HG03159 (cell line): ENCODE data around the gene MED6.
A peak's percentile ranks its signal among the peaks of the same experiment; 100 is the strongest.

Experiments used
- ATAC-seq: cut with Tn5 transposase; IDR thresholded peaks from one replicate; pipeline ENCODE4 v1.9.1; 2021; ENCODE audit warnings: mild to moderate bottlenecking, moderate library complexity; ENCODE audit not compliant: unreplicated experiment

MED6 gene

DNA sequence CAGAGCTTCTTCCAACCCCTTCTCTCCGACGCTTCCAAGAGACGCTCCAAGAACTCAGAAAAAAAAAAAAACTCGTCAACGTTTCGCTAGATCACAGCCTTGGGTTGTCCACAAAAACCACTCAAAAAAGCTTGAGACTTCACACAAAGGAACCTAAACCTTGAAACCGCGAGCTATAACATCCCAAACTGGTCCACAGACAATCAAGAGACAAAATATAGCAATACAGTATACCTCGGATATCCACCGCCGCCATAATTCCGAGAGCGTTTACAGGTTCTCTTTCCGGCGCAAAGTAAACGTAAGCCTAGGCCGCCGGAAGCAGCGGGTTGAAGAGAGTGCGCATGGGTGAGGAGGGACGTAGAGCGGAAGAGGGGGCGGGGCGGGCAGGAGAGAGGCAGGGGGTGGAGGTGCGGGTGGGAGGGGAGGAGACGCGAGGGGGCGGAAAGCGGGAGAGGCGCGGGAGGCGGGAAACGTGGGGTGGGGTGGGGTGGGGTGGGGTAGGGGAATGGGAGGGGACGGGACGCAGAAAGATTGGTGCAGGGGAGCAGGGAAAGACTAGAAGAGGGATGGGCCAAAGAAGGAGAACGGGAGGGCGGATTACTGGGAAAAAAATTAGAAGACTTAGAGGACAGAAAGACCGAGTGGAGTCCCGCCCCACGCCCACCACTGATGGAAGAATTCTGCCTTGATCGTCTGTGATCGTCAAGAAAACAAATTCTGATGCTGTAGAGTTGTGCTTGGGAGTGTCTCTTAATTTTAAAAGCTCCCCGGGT, at the start of gene MED6:
Gene MED6 (minus strand): TSS at position 274 of the 776 bp plus-strand sequence. CDS start 18 bp downstream, at position 256.
- ATAC-seq: peak; percentile 80

GRCh38 chr14:70649803-70650202, 49.3 kb upstream of the MED6 start:
- no peak for ATAC-seq

DNA sequence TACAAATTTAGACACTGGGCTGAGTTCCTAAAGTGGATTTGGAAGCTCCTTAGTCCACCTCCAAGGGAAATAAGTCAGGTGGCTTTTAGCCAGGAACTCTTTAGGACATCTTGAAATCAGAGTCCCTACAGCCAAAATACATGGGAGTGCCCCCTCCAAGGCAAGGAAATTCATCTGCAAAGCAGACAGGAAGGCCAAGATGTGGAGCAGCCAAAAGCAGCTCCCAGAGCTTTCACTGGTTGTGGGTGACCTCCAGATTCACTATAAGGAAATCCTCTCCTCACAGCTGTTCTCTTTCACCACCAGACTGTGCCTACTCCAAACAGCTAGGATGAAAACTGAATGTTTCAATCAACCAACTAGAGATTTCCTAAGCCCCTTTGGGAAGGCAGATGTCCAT, 47.9 kb upstream of the MED6 start:
- no peak for ATAC-seq

GRCh38 chr14:70646705-70647104, 46.2 kb upstream of the MED6 start:
- ATAC-seq: no peak

DNA sequence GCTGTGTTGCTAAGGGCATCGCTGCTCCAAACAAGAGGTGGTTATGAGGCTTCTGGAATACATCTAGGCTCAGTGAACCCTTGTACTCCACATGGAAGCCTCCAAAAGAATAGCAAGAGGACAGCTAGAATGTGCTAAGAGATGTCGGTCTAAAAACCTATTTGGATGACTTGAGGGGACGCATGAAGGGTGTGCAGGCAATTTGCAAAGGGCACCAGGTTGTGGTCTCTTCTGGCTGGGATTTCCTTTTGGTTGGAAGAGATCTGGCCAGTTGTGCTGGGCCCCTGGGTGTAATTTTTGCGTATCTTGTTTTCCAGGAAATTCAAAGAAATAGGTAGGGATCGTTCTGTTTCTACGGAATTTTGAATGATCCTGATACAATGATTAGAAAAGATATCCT, 45.4 kb upstream of the MED6 start:
- ATAC-seq: no peak

DNA sequence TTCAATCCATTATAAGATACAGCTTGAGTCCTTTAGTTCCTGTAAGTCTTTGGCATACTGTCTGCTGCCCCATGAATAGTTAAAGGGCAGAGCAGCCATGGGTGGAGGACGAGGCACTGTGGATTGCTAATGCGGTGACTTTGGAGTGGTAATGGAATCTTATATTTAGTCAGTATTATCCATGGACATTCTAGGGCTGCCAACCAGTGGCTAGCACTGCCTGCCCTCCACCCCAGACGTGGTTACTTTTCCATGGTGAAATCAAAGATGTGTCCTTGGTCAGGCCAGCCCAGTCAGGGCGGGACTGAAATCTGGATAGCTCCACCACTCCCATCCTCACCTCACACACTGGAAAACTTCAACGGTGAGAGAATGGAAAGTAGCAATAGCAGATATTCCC, 43.5 kb upstream of the MED6 start:
- ATAC-seq: no peak

DNA sequence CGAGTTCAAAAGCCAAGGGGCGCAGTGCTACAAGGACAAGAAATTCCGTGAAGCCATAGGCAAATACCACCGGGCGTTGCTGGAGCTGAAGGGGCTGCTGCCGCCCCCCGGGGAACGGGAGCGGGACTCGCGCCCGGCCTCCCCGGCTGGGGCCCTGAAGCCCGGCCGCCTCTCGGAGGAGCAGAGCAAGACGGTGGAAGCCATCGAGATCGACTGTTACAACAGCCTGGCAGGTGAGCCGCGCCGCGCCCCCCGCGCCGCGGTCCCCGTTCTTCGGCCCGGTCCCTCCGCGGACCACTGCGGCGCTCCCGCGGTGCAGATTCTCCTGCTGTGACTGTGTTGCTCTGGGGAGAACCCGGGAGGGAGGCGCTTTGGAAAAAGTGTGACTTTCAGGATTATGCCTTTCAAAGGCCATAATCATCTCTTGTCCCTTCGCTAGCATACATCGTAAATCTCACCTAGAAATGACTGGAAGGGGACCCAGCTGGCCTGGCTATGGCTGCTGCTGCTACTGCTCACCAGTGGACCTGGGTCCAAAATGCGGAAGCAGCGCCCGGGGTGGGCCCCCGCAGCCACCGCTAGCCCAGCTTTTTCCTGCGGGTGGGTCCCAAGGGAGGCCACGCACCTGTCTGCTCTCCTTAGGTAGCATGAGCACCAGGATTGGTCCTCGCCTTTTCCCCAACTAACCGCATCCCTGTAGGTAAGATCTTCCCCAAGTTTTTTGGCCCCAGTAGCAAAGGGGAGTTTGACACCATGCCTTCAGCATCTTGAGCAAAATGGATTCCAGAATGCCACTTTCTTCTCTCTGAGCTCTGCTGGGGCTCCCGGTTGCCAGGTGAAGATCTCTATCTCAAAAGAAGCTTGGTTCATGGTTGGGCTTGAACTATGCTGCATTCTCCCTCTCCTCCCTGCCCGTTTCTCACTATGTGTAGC, 42.1 kb upstream of the MED6 start:
- no peak for ATAC-seq

- no peak for ATAC-seq
Observed at GRCh38 chr14:70641548-70642302, 41.3 kb upstream of the MED6 start, which contains the start of gene TTC9. TSS of gene TTC9 (plus strand) at chr14:70641916. CDS start at chr14:70642130, 214 bp downstream.

DNA sequence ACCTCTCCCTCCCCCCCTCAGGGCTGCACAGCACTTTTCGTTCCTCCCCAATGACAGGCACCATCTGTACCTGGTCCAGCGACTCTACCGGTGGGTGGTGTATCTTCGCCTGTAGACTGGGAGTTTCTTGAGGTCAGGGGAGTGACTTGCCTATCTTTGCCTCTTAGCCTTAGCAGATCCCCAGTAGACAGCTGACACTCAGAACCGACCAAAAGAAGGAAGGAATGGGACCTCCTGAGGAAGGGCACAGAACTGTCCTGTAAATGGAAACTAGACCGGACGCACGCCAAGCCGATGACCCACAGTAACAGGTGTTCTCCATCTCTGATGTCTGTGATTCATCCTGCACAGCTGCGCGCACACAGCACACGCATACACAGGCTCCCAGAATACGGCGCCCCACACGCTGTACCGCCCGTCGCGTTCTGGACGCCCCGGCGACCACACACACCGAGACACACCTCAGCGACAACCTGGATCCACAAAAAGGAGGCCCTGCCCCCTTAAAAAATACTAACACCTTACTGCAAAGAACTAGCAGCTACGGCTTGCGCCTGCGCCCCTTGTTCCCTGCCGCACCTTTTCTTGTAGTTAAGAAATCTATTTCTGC, 40.6 kb upstream of the MED6 start:
- ATAC-seq: peak; percentile 72

- ATAC-seq: no peak
Observed at GRCh38 chr14:70638416-70638815, 38.0 kb upstream of the MED6 start.

GRCh38 chr14:70635971-70636595, 35.6 kb upstream of the MED6 start:
- no peak for ATAC-seq

DNA sequence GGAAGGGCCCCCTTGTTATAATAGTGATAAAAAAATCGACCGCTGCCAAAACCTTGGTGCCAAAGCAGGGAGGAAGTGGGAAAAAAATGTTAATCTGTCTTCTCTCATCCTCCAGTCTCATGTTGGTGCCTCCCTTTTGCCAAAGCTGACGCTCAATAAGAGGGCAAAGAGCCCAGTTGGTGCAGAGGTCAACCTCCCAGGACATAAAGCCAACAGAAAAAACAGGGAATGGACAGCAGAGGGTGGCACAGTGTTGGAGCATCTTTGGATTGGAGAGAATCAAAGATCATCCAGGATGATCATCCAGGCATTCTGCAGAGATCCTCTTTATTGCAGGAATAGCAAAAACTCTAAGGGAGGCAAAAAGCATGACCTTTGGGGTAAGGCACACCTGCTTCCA, 31.5 kb upstream of the MED6 start:
- no peak for ATAC-seq

DNA sequence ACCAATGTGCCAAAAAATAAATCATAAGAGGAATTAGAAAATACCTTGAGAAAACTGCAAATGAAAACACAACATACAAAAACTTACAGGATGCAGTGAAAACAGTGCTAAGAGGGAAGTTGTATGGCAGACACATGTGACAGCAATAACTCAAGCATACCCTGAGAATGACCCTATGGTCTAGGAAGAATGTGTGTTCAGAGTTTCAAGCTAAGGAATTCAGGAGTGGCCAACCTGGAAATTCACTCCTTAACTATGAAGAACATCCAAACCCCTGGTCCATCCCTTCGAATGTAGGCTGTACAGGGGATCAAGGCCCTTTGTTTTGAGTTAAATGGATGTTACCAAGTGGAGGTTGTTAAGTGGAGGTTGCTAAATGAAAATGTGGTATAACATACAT, 24.5 kb upstream of the MED6 start:
- no peak for ATAC-seq

GRCh38 chr14:70622111-70622712, 21.8 kb upstream of the MED6 start:
- ATAC-seq: no peak

DNA sequence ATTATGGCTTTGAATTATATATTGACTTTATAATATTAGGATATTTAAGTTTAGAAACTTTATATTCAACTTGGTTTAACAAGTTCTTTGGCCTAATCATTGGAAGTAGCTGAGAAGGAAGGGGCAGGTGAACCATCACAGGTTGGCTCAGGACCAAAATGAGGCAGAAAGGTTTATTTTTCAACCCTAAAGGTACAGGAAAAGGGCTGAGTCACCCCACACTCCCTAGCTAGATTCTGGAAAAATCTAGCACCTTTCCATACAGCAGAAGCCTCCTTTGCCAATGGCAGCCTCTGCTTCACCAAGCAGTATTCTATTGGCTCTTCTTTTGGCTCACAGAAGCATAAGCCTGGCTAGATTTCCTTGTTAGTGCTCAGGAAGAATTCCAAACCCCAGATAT, 19.3 kb upstream of the MED6 start:
- no peak for ATAC-seq

DNA sequence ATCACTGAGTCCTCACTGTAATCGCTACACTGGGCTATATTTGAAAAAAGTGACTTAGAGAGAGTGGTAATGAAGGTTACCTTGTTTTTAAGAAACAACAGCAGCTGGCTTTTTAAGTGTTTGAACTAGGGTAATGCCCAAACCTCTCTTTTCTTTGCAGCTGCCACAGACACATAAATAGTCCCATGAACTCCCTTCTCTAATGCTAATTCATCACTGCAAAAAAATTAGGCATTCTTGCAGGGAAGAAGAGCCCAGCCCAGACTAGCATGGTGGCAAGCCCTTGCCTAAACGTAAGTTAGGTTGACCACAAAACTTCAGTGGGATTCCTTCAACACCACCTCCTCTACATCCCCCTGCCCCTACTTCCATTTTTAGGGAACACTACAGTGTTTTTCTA, 17.9 kb upstream of the MED6 start:
- no peak for ATAC-seq

DNA sequence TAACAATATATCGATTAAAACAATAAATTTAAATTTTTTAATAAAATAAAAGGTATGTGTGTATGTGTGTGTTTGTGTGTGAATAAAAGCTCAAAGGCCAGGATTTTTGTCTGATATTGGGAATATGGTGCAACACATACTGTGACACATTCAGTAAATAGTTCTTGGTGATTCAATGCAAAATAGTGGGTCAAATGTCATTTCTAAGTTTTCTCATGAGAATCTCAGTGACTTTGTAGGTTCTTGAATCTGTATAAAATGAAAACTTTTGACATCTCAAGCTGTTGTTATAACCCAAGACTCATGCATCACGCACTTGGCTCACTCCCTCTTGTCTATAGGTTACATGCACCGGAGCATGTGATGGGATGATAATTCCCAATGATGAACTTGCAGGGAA, 16.2 kb upstream of the MED6 start:
- ATAC-seq: no peak

DNA sequence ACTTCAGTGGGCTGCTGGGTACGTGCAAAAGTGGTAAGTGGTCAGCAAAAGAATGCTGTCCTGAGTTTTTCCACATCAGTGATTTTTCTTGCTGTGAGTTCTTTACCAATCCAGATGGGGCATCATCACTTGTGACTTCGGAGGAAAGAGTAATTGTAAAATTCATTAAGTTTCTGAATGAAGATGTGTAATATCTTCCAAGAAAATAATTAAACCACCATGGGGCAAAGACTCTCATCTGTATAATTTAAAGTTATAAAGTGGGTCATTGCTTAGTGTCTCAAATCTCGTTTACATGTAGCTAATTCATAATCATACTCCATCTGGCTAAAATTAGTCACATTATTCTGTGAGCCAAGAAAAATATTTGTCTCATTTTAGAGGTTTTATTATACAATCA, 10.8 kb upstream of the MED6 start:
- no peak for ATAC-seq

GRCh38 chr14:70602254-70602653, 1.8 kb upstream of the MED6 start:
- ATAC-seq: no peak

- no peak for ATAC-seq
Observed at GRCh38 chr14:70601162-70601561, 707 bp upstream of the MED6 start.
